GM18498 (cell line): ENCODE data around the gene HRAS.

Experiments
- ATAC-seq: cut with Tn5 transposase; IDR thresholded peaks from one replicate; pipeline ENCODE4 v1.9.1; 2021; ENCODE audit warnings: mild to moderate bottlenecking, moderate library complexity; ENCODE audit not compliant: unreplicated experiment

Gene HRAS

GRCh38 chr11:554428-555226, 19.3 kb upstream of the HRAS start:
- ATAC-seq = peak; percentile 43

DNA sequence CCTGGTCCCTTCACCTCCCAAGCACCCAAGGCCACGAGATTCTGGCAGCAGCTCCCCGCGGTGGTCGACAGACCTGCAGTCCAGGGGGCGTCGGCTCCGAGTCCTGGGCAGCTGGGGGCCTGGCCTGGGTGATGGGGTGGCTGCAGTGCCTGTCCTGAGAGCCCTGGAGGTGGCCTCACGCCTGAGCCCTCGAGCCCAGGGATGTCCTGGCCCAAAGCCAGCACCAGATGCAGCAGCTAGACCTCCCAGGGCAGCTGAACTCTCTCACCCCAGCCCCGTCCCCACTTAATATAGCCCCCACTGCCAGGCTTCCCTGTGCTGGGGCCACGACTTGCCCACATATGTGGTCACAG, 18.6 kb upstream of the HRAS start:
- no peak for ATAC-seq

DNA sequence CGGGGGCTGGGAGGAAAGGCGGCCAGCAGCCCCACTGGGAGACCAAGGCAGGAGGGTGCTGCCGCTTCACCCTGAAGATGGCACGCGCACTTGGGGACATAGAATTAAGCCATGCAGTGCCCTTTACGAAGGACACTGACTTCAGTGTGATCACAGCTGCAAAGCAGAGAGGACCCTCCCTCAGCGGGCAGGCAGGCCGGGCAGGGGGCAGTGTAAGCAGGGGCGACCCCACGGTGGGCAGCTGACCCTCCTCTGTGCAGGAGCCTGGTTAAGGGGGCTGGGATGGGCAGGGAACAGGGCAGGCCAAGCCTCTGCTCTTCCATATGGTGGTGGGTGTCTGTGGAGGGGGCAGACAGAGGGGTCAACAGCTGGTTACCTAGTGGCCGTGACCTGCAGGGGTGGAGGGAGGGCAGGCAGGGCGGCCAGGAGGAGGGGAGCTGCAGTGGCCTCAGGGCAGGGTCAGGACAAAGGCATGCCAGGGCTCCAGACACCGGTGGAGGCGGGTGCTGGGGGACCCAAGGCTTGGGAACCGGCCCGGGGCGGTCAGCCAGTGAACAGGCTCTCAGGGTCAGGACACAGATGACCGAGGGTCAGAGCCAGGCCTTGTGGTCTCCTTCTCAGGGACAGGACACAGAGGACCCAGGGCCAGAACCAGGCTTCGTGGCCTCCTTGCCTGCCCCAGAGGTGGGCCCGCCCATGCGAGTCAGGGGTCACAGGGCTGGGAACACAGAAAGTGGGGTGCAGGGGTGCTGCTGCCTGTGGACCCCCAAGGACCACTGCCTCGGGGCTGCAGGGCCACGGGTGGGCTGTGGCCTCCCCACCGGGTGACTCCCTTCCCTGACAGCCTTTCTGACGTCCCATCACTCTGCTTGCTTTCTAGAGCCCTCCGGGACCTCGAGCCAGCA, 18.0 kb upstream of the HRAS start:
- ATAC-seq = no peak

DNA sequence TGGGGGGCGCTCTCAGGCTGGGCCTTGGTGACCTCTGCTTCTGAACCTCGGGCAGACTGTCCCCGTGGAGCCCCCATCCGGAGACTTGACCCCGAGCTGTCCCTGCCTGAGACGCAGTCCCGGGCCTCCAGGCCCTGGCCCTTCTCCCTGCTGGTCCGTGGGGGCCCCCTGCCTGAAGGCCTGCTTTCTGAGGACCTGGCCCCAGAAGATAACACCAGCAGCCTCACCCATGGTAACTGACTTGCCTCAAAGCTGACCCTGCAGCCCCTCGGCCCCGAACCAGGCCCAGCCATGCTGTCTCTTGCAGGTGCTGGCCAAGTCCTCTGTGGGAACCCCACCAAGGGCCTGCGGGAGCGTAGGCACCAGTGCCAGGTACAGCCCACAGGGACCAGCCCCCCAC, 16.2 kb upstream of the HRAS start:
- ATAC-seq = no peak

- no peak for ATAC-seq
Observed at GRCh38 chr11:551131-551530, 15.8 kb upstream of the HRAS start.

GRCh38 chr11:550746-551085, 15.3 kb upstream of the HRAS start:
- ATAC-seq = no peak

GRCh38 chr11:550021-550745, 14.8 kb upstream of the HRAS start:
- no peak for ATAC-seq

GRCh38 chr11:548700-549603, 13.6 kb upstream of the HRAS start:
- ATAC-seq = no peak

DNA sequence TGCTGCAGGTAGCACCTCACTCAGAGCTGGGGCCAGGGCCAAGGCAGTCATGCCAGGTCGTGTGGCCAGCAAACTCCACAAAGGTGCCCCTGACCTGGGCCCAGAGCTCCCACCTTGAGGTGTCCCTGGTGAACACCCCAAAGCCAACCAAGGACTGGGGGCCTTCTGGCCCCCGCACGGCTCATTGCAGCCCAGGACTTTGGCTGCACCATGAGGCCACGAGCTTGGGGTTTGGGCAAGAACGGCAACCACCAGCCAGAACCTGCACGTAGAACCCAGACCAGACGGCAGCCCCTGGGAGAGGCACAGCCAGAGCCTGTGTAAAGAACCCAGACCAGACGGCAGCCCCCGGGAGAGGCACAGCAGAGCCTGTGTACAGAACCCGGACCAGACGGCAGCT, 9.8 kb upstream of the HRAS start:
- ATAC-seq = no peak

- ATAC-seq = no peak
Observed at GRCh38 chr11:544817-545166, 9.4 kb upstream of the HRAS start.

DNA sequence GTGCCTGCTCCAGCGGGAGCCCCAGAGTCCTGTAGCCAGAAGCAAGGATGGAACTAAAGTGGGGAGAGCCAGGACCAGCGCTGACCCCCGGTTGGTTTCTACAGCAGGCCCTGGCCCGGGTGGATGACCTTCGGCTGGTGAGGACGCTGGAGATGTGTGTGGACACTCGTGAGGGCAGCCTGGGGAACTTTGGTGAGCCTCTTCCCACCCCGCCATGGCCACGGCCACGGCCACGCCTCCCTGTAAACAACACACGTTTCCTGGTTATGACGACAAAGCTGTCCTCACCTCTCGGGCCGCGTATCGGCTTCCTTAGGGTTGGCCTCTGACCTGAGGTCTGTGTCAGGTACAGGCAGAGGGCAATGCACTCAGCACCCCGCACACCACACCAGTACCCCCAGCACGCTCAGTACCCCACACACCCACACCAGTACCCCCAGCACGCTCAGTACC, 6.1 kb upstream of the HRAS start:
- no peak for ATAC-seq

DNA sequence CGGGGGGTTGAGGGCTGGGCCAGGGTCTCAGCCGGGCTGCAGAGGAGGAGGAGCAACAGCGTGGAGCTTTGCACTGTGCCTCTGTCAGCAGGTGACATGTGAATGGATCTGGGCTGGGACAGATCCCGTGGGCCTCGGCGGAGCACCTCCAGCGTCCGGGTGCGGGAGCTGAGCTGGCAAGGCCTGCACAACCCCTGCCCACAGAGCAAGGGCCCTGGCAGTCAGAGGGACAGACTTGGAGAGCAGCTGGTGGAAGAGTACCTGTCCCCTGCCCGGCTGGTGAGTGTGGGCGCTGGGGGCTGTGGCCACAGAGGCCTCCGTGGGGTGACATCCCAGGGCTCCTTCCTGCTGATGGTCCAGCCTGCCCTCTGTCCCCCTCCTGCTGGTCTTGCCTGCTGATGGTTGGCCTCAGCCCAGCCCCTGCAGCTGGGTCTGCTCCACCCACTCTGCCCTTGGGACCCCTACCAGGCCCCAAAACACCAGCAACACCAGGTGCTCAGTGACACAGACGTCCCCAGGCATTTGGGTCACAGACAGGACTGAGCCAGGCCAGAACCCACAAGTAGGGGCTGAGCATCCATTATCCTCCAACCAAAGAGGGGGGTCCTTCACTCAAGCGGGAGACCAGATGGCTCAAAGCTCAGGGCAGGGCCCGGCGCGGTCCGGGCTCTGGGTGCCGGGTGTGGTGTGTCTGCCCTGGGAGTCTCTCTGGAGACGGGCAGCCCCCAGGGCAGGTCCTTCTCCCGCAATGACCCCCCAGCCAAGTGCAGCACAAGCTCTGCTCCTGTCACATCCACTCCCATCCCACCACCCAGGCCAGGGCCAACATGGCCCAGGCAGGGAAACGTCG, 5.4 kb upstream of the HRAS start:
- ATAC-seq = no peak

DNA sequence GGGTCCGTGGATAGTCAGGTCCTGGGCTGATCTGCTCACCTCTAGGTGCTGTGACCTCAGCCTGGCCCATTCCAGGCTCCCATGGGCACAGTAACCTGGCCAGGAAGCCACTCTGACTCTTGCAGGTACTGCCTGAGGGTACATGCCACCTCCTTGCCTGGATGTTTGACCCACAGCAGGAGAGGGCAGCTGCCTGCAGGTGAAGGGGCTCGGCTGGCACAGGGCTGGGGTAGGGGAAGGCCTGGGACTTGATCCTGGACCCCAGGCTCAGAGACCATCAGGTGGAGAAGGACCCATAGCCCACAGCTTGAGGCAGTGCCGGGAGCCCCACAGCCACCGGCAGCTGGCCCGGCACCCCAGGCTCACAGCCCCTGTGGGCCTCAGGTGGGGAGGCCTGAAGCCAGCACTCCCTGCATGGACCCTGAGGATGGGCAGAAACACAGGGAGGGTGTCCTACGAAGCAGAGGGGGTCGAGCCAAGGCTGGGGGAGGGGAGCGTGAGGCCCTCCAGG, 4.7 kb upstream of the HRAS start:
- ATAC-seq = no peak

- no peak for ATAC-seq
Observed at GRCh38 chr11:538431-539051, 3.2 kb upstream of the HRAS start.

DNA sequence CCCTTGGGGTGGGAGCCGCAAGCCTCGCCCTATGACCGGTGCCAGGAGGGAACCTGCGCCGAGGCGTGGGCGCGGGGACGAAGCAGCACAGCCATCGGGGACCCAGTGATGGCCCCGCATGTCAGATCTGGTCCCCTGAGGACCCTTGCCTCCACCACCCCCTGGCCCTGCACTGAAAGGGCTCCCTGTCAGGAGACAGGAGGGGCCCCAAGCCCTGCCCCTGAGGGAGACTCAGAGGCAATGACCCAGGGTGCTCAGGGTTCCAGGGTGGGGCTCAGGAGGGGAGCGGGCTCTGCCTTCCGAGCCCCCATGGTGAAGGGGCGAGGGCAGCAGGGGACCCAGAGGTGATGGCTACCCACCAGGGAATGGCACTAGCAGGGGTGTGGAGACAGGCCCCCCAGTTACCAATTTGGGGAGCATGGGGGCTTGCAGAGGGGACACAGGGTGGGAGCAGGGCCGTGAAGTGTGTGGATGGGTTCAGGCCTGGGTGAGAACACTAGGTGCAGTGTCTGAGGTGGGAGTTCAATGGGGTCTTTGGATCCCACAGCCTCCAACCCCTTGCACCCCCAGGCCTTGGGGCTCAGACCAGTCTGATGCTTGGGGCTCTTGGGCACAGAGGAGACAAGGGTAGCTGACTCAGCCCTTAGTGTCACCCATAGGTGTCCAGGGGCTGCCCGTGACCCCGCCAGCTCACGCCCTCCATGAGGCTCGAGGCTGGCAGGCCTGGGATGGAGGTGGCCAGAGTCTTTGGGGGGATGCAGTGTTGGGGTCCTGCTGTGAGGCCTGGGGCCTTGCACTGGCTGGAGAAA, 2.5 kb upstream of the HRAS start:
- ATAC-seq = no peak

GRCh38 chr11:536841-537621, 1.7 kb upstream of the HRAS start, which contains the start of gene LRRC56:
Gene LRRC56 (plus strand): TSS chr11:537527. CDS start chr11:540685, 3,158 bp downstream.
- ATAC-seq = peak; percentile 51

DNA sequence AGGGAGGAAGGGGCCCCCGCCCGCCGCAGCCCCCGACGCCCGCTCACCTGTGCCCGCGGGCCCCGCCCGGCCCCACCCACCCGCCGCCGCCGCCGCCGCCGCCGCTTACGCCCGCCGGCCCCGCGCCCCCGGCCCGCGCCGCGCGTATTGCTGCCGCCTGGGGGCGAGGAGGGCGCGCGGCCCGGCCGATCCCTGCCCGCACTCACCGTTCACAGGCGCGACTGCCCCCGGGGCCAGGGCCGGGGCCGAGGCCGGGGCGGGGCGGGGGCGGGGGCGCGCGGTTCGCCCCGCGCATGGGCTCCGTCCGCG, 212 bp downstream of the HRAS start:
- ATAC-seq = no peak
